ENCODE results near the gene RPL39L.
A peak's percentile ranks its signal among the peaks of the same experiment; 100 is the strongest.

Gene RPL39L

DNA sequence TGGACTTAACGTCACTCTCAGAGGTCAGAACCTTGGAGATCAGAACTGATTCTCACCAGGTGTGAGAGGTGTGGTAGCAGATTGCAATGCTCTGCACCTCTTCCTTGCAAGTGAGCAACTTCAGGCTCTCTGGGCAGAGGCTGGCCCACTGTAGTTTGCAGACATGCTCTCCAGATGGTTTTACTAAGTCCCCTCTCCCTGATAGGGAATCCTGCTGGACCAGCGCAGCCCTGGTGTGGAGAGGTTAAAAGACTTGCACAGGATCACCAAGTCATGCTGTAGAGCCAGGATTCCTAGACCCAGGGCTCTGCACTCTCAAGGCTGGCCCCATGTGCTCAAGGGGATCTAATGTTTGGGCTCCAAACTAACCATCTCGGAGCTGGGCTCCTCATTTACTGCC lies 62.2 kb downstream of the RPL39L start:
- H2AFZ ChIP-seq (ENCODE audit: low read depth, low read length) = no peak overlapping the region
- no peak overlapping the region for H3K4me3 ChIP-seq (ENCODE audit: low read length)
- H4K20me1 ChIP-seq (ENCODE audit: insufficient read depth, low read length) = peaks cover 3% of the 10 kb centered on the region; the same call in 1 of the 2 replicates
- no peak overlapping the region for H3K4me2 ChIP-seq (ENCODE audit: low read length)
- TF ChIP-seq, protein P1, sequence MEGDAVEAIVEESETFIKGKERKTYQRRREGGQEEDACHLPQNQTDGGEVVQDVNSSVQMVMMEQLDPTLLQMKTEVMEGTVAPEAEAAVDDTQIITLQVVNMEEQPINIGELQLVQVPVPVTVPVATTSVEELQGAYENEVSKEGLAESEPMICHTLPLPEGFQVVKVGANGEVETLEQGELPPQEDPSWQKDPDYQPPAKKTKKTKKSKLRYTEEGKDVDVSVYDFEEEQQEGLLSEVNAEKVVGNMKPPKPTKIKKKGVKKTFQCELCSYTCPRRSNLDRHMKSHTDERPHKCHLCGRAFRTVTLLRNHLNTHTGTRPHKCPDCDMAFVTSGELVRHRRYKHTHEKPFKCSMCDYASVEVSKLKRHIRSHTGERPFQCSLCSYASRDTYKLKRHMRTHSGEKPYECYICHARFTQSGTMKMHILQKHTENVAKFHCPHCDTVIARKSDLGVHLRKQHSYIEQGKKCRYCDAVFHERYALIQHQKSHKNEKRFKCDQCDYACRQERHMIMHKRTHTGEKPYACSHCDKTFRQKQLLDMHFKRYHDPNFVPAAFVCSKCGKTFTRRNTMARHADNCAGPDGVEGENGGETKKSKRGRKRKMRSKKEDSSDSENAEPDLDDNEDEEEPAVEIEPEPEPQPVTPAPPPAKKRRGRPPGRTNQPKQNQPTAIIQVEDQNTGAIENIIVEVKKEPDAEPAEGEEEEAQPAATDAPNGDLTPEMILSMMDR (IDR thresholded peaks at IDR 0.05; ENCODE audit: low read depth, low read length) = no peak
- TF ChIP-seq EZH2phosphoT487 (IDR thresholded peaks at IDR 0.05; ENCODE audit: low read depth) = no peak
- H3K9me3 ChIP-seq (ENCODE audit: insufficient read depth, low read length) = no peaks in the 10 kb centered on the region
- peaks cover 10% of the 10 kb centered on the region for H3K79me2 ChIP-seq (ENCODE audit: low read length)
- no peak overlapping the region for H3K9ac ChIP-seq (ENCODE audit: low read length)
- H3K27me3 ChIP-seq (ENCODE audit: low read depth, low read length) = no peaks in the 10 kb centered on the region
- H3K4me1 ChIP-seq (ENCODE audit: low read length) = peaks cover 11% of the 10 kb centered on the region
- no peak overlapping the region for H3K27ac ChIP-seq (ENCODE audit: low read length)
- H3K36me3 ChIP-seq (replicated peaks; ENCODE audit: low read depth, low read length) = peaks cover 63% of the 10 kb centered on the region

DNA sequence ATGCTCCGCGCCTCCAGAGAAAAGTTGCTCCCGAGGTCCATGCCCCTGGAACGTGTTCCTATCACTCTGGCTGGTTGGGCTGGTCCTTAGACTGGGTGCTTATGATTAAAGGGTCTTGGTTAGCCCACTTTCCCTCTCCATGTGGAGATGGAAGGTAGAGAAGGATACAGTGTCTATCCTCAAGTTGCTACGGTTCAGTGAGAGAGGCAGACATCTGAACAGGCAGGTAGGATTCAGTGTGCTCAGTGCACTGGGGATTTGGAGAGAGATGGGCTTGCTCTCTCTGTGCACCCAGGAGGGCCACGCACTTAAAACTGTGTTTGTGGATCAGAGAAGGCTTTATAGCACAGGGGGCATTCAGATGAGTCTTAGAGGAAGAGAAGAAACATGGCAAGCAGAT lies 63.0 kb downstream of the RPL39L start:
- Histone ChIP-seq H3K36me3 (replicated peaks; ENCODE audit: low read depth, low read length) (peaks cover 67% of the 10 kb centered on the region), H3K4me3 (ENCODE audit: low read length) (no peak overlapping the region), H4K20me1 (ENCODE audit: insufficient read depth, low read length) (peaks cover 6% of the 10 kb centered on the region; the same call in 1 of the 2 replicates), H3K9me3 (ENCODE audit: insufficient read depth, low read length) (no peaks in the 10 kb centered on the region), H3K79me2 (ENCODE audit: low read length) (peaks cover 12% of the 10 kb centered on the region), H3K4me2 (ENCODE audit: low read length) (no peak overlapping the region), H3K4me1 (ENCODE audit: low read length) (peaks cover 19% of the 10 kb centered on the region), H2AFZ (ENCODE audit: low read depth, low read length) (no peak overlapping the region), H3K27me3 (ENCODE audit: low read depth, low read length) (no peaks in the 10 kb centered on the region), H3K27ac (ENCODE audit: low read length) (no peak overlapping the region), H3K9ac (ENCODE audit: low read length) (no peak overlapping the region)
- no peak for TF ChIP-seq EZH2phosphoT487 (IDR thresholded peaks at IDR 0.05; ENCODE audit: low read depth)
- TF ChIP-seq, protein P1 (IDR thresholded peaks at IDR 0.05; ENCODE audit: low read depth, low read length) = no peak

DNA sequence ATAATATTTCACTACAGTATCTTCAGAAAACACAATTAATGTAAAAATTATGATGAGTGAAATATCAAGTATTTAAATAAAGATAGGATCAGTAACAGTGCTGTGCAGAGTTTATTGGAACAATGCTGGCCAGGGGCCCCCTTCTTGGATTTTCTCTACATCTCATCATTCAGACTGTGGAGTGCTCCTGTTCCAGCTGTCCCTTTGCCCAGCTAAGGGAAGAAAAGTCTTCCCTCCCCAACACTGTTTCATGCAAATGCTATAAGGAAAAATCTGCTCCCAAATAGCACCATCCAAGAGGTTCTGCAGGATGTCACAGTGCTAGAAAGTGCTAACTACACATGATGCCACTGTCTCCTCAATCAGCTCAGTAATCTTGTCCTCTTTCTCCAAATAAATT lies 64.5 kb downstream of the RPL39L start:
- Histone ChIP-seq H3K9me3 (ENCODE audit: insufficient read depth, low read length) (no peaks in the 10 kb centered on the region), H4K20me1 (ENCODE audit: insufficient read depth, low read length) (peaks cover 6% of the 10 kb centered on the region; the same call in 1 of the 2 replicates), H3K9ac (ENCODE audit: low read length) (no peak overlapping the region), H3K36me3 (replicated peaks; ENCODE audit: low read depth, low read length) (peaks cover 78% of the 10 kb centered on the region), H3K27ac (ENCODE audit: low read length) (no peak overlapping the region), H3K4me1 (ENCODE audit: low read length) (peaks cover 27% of the 10 kb centered on the region), H3K4me3 (ENCODE audit: low read length) (no peak overlapping the region), H3K79me2 (ENCODE audit: low read length) (peaks cover 19% of the 10 kb centered on the region), H3K4me2 (ENCODE audit: low read length) (no peak overlapping the region), H3K27me3 (ENCODE audit: low read depth, low read length) (no peaks in the 10 kb centered on the region), H2AFZ (ENCODE audit: low read depth, low read length) (no peak overlapping the region)
- TF ChIP-seq, protein P1 (IDR thresholded peaks at IDR 0.05; ENCODE audit: low read depth, low read length) = no peak
- TF ChIP-seq EZH2phosphoT487 (IDR thresholded peaks at IDR 0.05; ENCODE audit: low read depth) = no peak

DNA sequence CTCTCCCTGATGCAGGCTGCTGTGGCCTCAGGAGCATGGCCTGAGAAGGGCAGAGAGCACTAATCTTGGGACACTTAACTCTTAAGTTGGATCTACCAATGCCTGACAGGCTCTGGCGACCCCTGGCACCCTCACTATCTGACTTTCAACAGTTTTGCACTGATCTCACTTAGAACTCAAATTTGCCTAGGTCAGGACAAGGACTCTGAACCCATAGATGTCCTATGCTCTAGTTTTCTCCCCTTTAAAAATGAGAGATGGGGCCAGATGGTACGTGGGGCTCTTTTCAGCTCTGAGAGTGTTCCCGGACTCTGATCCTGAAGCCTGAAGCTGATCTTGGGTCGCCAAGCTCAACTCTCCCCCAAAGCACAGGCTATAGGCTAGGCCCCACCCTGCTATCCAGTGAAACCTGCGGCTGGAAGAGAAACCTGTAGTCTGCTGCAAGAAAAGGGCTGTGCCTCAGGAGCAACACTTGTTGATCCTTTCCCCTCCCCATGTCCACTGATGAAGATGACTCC lies 65.7 kb downstream of the RPL39L start:
- Histone ChIP-seq H3K9me3 (ENCODE audit: insufficient read depth, low read length) (no peaks in the 10 kb centered on the region), H3K4me2 (ENCODE audit: low read length) (no peak overlapping the region), H3K27me3 (ENCODE audit: low read depth, low read length) (no peaks in the 10 kb centered on the region), H4K20me1 (ENCODE audit: insufficient read depth, low read length) (peaks cover 6% of the 10 kb centered on the region; the same call in 1 of the 2 replicates), H3K9ac (ENCODE audit: low read length) (no peak overlapping the region), H3K4me3 (ENCODE audit: low read length) (no peak overlapping the region), H3K79me2 (ENCODE audit: low read length) (peaks cover 21% of the 10 kb centered on the region), H3K36me3 (replicated peaks; ENCODE audit: low read depth, low read length) (peaks cover 82% of the 10 kb centered on the region), H2AFZ (ENCODE audit: low read depth, low read length) (no peak overlapping the region), H3K27ac (ENCODE audit: low read length) (peak overlapping the region; percentile 66; the same call in 1 of the 2 replicates), H3K4me1 (ENCODE audit: low read length) (peaks cover 29% of the 10 kb centered on the region)
- no peak for TF ChIP-seq EZH2phosphoT487 (IDR thresholded peaks at IDR 0.05; ENCODE audit: low read depth)
- TF ChIP-seq, protein P1 (IDR thresholded peaks at IDR 0.05; ENCODE audit: low read depth, low read length) = no peak

Measured in OCI-LY3 (cell line).